Measurements from ENCODE around the gene KRT40.

KRT40 gene

GRCh38 chr17:40995116-40995515, 11.0 kb upstream of the KRT40 start:
- no peak for DNase-seq

GRCh38 chr17:40993839-40994238, 9.7 kb upstream of the KRT40 start, which contains the start of gene KRTAP3-3:
TSS of gene KRTAP3-3 (minus strand) at chr17:40994164. CDS start at chr17:40994097, 67 bp downstream.
- no peak for DNase-seq

GRCh38 chr17:40993084-40993483, 9.0 kb upstream of the KRT40 start:
- DNase-seq = no peak

GRCh38 chr17:40992666-40993065, 8.5 kb upstream of the KRT40 start:
- DNase-seq = no peak

- DNase-seq = no peak
These were observed 2.8 kb upstream of the KRT40 start for GRCh38 chr17:40986920-40987319.

GRCh38 chr17:40981115-40981514, 3.0 kb downstream of the KRT40 start:
- DNase-seq = no peak

GRCh38 chr17:40980596-40980995, 3.5 kb downstream of the KRT40 start:
- no peak for DNase-seq

GRCh38 chr17:40980117-40980516, 4.0 kb downstream of the KRT40 start:
- DNase-seq = no peak

- DNase-seq = no peak
These were observed 5.5 kb downstream of the KRT40 start for GRCh38 chr17:40978575-40979151.

GRCh38 chr17:40975516-40975915, 8.6 kb downstream of the KRT40 start:
- DNase-seq = no peak

- DNase-seq = no peak
These were observed 9.8 kb downstream of the KRT40 start for GRCh38 chr17:40974366-40974765.

GRCh38 chr17:40967582-40967981, 16.5 kb downstream of the KRT40 start:
- no peak for DNase-seq

GRCh38 chr17:40966848-40967247, 17.3 kb downstream of the KRT40 start, which contains the start of gene KRT39:
TSS of gene KRT39 (minus strand) at chr17:40966948. CDS start at chr17:40966856, 92 bp downstream.
- no peak for DNase-seq

- no peak for DNase-seq
These were observed 20.3 kb downstream of the KRT40 start for GRCh38 chr17:40963838-40964237.

- DNase-seq = no peak
These were observed 22.0 kb downstream of the KRT40 start for GRCh38 chr17:40962059-40962561.

- DNase-seq = no peak
These were observed 22.5 kb downstream of the KRT40 start for GRCh38 chr17:40961591-40961990.

GRCh38 chr17:40960144-40960543, 24.0 kb downstream of the KRT40 start:
- no peak for DNase-seq

GRCh38 chr17:40958086-40958953, 25.8 kb downstream of the KRT40 start:
- DNase-seq = no peak

GRCh38 chr17:40956401-40957254, 27.5 kb downstream of the KRT40 start:
- no peak for DNase-seq

- DNase-seq = no peak
These were observed 30.2 kb downstream of the KRT40 start for GRCh38 chr17:40953881-40954280.

- DNase-seq = no peak
These were observed 31.5 kb downstream of the KRT40 start for GRCh38 chr17:40952661-40953060.

- no peak for DNase-seq
These were observed 32.0 kb downstream of the KRT40 start for GRCh38 chr17:40952154-40952553.

- no peak for DNase-seq
These were observed 33.0 kb downstream of the KRT40 start for GRCh38 chr17:40951011-40951622.

Measured in stimulated activated CD4-positive, alpha-beta T cell treated with anti-CD3 and anti-CD28 coated beads, Interleukin-4, amount 100 ng/mL, for 4 hours (primary cell).